Measurements from ENCODE around the gene COLEC11.
"Not testable (repeated sequence)": the region's sequence is repeated elsewhere in the genome, so short reads cannot be mapped to it uniquely, and the experiment has no call there.

The COLEC11 gene

GRCh38 chr2:3654531-3655225 lies 59.8 kb downstream of the COLEC11 start:
- DNase-seq (ENCODE audit: low read depth): no peak

GRCh38 chr2:3655871-3656761 lies 61.2 kb downstream of the COLEC11 start:
- DNase-seq (ENCODE audit: low read depth): no peak

GRCh38 chr2:3656762-3657721 lies 62.1 kb downstream of the COLEC11 start:
- DNase-seq (ENCODE audit: low read depth): no peak

GRCh38 chr2:3657881-3658280 lies 63.0 kb downstream of the COLEC11 start, which contains the start of gene ALLC:
ALLC (plus strand) TSS chr2:3658200; CDS start chr2:3671158, 12,958 bp downstream.
- DNase-seq (ENCODE audit: low read depth): no peak

- no peak for DNase-seq (ENCODE audit: low read depth)
These were observed 64.8 kb downstream of the COLEC11 start for GRCh38 chr2:3659447-3660432.

- not testable (repeated sequence) for DNase-seq (ENCODE audit: low read depth)
These were observed 65.7 kb downstream of the COLEC11 start for GRCh38 chr2:3660640-3661039.

GRCh38 chr2:3661149-3661660 lies 66.3 kb downstream of the COLEC11 start:
- no peak for DNase-seq (ENCODE audit: low read depth)

- DNase-seq (ENCODE audit: low read depth): no peak
These were observed 67.3 kb downstream of the COLEC11 start for GRCh38 chr2:3662239-3662638.

GRCh38 chr2:3664118-3664517 lies 69.2 kb downstream of the COLEC11 start:
- DNase-seq (ENCODE audit: low read depth): no peak

- no peak for DNase-seq (ENCODE audit: low read depth)
These were observed 70.0 kb downstream of the COLEC11 start for GRCh38 chr2:3664925-3665324.

- DNase-seq (ENCODE audit: low read depth): no peak
These were observed 71.1 kb downstream of the COLEC11 start for GRCh38 chr2:3665886-3666612.

- DNase-seq (ENCODE audit: low read depth): no peak
These were observed 71.7 kb downstream of the COLEC11 start for GRCh38 chr2:3666613-3666975.

GRCh38 chr2:3667151-3667631 lies 72.3 kb downstream of the COLEC11 start:
- DNase-seq (ENCODE audit: low read depth): no peak

- DNase-seq (ENCODE audit: low read depth): no peak
These were observed 74.7 kb downstream of the COLEC11 start for GRCh38 chr2:3669656-3670055.

- no peak for DNase-seq (ENCODE audit: low read depth)
These were observed 75.5 kb downstream of the COLEC11 start for GRCh38 chr2:3670376-3670775.

GRCh38 chr2:3670941-3671340 lies 76.0 kb downstream of the COLEC11 start:
- no peak for DNase-seq (ENCODE audit: low read depth)

GRCh38 chr2:3672861-3673678 lies 78.2 kb downstream of the COLEC11 start:
- no peak for DNase-seq (ENCODE audit: low read depth)

- no peak for DNase-seq (ENCODE audit: low read depth)
These were observed 79.3 kb downstream of the COLEC11 start for GRCh38 chr2:3674066-3674845.

Measured in stimulated activated CD8-positive, alpha-beta memory T cell treated with anti-CD3 and anti-CD28 coated beads, Interleukin-12 subunit alpha, Interleukin-12 subunit beta, amount 100 ng/mL, for 4 hours (primary cell).